Mesenteric fat pad (tissue), 1 donor: ENCODE data around the gene SAMD4A. TPM values are rescaled to one million over a fixed set of nuclear protein-coding genes. Genes with fewer than 3 reads are reported as not detected.

ENCODE experiments used
- DNase-seq: peaks from one replicate; pipeline ENCODE4 v3.0.0-alpha.2; 2020; ENCODE audit warnings: low spot score
- total RNA-seq: library from RNA; stranded (reverse); fragmentation: NEBNext Ultra II Directional; extraction: Animal tissue kit (Norgen Biotek cat#: 25700); gene quantifications from one replicate; pipeline ENCODE4 v1.2.1, GENCODE V29; 2021
- donor health status: DM: yes; HTN: yes; CAD: no.

Gene SAMD4A
- total RNA-seq, 1 donor from 2014 or later: 110 TPM

DNA sequence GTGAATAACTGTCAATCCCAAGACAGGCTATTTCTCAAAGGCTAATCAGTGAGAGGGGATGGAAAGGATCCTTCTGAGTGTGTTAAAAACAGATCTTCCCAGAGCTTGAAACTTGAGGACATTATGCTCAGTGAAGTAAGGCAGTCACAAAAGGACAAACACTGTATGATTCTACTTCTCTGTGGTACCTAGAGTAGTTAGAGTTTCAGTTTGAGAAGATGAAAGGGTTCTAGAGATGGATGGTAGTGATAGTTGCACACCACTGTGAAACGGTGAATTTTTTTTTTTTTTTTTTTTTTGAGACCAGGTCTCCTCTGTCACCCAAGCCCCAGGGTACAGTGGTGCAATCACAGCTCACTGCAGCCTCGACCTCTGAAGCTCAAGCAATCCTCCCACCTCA, 133.8 kb downstream of the SAMD4A start:
- DNase-seq: no peak

DNA sequence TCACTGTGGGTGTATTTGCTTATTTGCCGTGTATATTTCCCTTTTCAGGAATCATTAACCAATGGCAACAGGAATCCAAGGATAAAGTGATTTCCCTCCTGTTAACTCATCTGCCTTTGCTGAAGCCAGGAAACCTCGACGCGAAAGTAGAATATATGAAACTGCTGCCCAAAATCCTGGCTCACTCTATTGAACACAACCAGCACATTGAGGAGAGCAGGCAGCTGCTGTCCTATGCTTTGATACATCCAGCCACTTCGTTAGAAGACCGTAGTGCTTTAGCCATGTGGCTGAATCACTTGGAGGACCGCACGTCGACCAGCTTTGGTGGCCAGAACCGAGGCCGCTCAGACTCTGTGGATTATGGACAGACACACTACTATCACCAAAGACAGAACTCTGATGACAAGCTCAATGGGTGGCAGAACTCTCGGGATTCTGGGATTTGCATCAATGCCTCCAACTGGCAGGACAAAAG, 135.1 kb downstream of the SAMD4A start:
- no peak for DNase-seq

DNA sequence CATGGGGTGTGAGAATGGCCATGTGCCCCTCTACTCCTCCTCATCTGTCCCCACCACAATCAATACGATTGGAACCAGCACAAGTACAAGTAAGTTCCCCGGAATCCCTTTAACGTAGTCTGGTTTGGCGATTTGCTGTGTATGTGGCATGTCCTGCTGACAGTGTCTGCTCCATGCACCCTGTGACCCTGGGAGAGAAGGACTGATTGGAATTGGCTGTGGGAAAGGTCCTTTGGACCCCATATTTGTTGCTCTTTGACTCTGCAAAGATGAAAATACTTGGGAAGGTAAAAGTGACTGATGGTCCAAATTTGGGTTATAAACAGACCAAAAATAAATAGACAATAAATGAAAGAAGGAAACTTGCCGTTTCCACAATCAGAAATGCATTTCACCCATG, 135.6 kb downstream of the SAMD4A start:
- DNase-seq: no peak

DNA sequence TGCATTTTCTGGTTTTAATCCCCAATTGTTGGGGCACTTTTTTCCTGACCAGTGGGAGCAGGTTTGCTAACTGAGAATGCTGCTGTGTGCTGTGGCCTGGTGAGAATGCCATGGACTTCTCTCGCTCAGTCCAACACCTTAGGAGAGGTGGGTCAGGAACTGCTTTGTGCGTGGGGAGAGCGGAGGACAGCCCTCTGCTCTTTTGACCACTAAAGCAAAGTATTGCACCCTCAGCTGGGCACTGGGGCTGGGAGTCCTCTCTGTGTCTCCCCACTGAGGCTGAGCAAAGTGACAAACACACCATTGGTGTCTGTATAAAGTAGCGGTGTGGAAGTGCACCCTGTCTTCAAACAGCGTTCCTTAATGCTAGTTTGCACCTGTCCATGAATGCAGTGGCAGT, 136.2 kb downstream of the SAMD4A start:
- DNase-seq: no peak

DNA sequence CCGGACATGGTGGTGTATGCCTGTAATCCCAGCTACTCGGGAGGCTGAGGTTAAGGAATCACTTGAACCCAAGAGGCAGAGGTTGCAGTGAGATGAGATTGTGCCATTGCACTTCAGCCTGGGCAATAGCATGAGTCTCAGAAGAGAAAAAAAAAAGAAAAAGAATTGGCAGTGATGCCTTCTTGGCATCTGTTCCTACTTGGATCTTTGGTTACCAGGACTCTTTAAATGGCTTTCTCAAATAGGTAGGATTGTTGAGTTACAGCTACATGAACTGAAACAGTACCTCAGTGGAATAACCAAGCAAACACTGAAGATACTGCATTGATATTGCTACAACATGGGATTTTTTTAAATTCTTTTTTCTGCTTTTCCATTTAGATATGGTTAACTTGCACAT, 136.8 kb downstream of the SAMD4A start:
- no peak for DNase-seq

DNA sequence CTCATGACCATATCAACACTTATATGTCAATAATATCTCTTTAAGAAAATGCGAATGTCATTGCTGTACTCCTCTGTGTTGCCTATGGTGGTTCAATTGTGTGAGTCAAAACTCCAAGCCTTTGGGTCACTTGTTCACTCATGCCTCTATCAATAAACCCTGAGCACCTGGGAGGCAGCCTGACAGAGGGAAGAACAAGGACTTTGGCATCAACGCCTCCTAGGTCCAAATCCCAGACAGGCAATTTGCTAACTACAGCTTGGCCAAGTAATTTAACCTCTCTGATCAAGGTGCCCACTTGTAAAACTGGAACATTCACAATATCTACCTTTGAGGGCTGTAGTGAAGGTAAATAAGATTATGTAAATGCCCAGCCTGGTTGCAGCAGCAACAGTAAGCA, 137.8 kb downstream of the SAMD4A start:
- no peak for DNase-seq

DNA sequence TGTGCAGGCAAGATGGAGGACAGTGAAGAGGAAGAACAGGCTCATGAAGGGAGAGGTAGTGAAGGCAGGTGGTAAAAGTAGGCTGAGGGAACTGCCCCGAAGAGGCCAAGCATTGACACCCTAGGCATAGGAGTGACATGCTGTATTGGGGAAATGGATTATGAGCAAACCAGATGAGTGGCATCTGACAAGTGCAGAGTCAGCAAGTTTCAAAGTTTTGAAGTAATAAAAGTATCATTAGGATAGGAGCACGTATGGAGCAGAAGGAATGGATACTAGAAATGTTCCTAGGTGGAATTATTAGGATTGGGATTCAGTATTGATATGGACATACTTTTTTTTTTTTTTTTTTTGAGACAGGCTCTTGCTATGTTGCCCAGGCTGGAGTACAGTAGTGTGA, 139.8 kb downstream of the SAMD4A start:
- DNase-seq: no peak

DNA sequence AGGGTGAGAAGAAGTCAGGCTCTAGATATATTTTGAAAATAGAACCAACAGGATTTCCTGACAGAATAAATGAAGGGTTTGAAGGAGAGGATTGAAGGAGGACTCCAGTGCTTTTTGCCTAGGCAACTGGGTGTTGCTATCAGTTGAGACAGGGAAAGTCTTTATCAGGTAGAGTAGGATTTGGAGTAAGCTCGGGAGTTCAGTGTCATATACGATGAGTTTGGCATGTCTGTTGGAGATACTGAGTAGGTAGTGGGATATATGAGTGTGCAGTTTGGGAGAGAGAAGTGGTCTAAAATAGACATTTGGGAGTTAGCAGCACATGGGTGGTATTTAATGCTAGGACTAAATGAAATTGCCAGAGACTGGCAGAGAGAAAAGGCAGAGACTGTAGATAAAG, 141.2 kb downstream of the SAMD4A start:
- no peak for DNase-seq

DNA sequence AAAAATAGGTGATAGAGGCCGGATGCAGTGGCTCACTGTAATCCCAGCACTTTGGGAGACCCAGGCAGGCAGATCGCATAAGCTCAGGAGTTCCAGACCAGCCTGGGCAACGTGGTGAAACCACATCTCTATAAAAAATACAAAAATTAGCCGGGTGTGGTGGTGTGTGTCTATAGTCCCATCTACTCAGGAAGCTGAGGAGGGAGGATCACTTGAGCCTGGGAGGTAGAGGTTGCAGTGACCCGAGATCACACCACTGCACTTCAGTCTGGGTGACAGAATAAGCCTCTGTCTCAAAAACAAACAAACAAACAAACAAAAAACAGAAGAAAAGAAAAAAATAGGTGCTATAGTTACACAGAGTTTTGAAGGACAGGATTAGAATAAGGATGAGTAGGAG, 142.1 kb downstream of the SAMD4A start:
- no peak for DNase-seq

DNA sequence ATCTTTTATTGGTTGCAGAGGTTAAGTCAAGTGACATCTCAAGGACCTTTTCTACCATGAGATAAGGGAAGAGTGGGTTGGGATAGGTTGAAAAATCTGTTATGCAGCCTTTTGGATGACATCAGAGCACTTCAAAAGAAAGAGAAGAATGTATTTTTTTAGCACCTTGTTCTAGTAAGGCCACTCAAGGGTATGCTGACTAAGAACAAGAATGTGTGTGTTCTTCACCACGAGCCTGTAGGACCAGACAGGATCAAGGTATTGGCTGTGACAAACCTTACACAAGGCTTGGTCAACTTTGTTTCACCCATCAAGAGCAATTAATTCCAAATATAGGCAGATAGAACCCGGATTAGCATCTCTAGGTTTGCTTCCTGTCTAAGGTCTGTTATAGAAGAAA, 142.5 kb downstream of the SAMD4A start:
- DNase-seq: no peak

DNA sequence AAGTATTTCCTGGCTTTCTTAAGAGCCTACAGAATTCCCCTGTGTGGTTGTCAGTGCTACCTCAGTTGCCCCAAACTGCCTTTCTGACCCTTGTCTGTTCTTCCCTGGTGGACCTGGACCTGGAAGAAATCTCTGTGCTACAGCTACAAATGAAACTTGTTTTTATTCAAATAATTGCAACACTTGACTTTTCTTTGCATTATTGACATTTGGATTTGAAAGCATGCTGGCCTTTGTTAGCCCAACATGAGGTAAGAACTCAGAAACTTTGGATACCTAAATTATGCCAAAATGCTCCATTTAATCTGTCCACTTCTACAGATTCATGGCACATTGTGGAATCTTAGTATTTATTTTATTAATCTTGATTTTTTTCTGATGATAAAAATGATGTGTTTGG, 142.9 kb downstream of the SAMD4A start:
- DNase-seq: no peak

DNA sequence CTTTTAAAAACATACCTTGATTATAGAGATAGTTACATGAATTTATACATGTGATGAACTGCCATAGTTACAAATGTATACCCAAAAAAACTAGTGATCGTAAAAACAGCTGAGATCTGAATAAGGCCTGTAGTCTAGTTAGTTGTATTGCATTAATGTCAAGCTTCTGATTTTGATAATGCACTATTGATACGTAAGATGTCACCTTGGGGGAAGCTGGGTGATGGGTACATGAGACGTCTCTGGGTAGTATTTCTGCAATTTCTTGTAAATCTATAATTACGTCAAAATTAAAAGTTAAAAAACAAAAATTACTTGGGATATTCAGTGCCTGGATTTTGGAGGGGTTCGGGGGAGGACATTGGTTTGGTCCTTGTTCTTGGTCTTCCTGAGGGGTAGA, 144.4 kb downstream of the SAMD4A start:
- DNase-seq: no peak

DNA sequence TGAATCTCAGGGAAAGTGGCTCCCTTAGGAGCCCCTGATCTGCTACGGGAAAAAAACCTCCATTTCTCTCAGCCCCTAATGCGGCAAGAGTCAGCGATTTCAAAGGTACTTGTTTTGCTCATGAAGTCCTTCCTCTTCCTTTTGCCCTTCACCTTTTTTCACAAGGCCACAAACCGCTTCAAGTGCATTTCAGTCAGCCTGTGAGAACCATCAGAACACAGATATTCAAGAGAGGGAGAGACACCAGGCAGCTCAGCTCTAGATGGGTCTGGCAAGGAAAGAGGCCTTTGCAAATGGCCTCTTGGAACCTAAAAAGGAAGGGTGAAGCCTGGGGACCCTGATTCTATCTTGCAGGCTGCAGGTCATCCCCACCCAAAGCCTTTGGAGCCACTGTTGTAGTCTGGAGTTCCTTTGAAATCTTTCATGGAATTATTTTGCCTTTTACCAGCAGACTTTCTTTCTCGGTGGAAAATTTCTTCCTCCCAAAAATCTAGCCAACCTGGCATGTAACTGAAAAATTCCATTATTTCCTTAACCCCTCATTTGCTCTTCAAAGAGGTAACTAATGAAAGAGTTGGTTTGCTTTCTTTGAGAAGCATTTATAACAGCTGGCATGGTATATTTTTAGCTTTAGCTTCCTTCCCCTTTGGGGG, 145.0 kb downstream of the SAMD4A start:
- no peak for DNase-seq

DNA sequence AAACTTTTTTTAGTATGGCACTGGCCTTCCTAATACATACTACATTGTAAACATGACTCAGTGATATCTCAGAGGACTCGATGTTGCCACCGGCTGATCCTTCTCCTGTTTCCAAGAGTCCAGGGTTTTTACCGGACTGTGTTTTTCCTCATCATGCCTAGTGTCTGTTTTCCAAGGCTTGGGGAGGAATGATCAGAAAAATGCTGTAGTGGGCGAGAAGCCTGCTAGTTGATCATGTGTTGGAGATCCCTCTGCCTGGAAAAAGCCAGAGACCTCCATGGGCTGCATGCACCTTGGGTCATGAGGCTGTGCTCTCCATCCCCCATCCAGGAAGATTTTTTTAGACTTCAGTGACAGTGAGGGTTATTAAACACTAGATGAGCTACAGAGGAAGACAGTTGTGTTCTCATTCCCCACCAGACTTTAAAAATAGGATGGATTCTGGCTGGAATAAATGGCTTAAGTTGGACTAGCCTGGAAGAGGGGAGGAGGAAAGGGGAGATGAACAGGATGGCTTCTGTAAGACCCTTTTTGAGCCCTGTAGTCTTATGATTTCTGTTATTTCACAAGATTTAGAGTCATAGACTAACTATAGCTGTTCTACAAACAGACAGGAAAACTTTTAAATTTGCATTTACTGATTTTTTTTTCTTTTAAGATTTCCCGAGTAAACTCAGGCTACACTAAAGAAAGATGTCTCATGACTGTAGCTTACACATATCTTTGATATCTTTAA, 145.7 kb downstream of the SAMD4A start:
- DNase-seq: no peak

DNA sequence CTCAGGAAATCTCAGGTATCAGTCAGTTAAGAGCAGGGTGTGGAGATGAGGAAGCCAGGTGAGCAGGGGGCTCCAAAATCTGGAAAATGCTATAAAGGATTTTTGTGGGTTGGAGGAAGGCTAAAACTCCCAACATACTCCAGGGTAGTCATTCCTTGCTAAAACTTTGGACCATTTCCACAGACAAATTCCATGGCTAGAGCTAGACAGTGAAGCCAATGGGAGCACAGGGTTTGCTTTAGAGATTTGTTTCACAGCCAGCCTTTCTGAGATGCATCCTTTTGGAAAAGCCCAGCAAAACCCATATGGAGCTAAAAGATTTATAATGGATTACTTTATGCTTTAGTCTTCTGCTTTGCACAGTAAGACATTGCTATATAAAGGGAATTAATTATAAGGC, 146.5 kb downstream of the SAMD4A start:
- DNase-seq: no peak

DNA sequence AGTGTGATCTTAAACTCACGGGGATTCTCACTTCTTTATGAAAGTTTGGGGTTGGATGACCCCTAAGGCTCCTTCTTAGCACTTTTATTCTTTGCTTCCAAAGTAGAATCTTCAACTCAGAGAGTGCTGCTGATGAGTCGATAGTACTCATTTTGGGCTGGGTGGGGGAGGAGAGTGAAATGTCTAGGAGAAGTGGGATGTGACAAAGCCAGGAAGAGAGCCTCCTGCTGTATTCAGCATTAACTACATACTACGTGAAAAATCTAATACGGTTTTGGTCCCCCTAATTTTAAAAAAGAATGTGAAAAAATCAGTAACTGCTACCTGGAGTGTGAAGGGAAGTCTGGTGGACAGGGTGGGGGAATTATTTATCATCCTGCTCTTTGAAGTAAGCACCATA, 148.3 kb downstream of the SAMD4A start:
- no peak for DNase-seq

DNA sequence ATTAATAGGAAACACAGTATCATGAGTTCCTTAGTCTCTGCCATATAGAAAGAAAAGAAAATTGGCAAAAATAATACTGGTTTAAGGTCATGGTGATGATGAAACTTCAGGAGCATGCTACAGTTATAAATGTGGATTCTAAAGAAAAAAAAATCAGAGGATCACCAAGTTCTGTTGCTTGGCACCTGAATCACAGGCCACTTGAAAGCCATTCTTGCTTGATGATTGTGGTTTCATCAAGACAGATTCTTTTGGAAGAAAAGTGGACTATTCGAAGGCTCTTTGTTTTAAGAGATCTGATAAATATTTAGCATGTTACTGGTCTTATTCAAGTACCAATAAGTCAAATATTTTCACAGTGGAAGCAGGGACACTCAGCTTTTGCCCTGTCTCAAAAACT, 148.9 kb downstream of the SAMD4A start:
- DNase-seq: no peak

DNA sequence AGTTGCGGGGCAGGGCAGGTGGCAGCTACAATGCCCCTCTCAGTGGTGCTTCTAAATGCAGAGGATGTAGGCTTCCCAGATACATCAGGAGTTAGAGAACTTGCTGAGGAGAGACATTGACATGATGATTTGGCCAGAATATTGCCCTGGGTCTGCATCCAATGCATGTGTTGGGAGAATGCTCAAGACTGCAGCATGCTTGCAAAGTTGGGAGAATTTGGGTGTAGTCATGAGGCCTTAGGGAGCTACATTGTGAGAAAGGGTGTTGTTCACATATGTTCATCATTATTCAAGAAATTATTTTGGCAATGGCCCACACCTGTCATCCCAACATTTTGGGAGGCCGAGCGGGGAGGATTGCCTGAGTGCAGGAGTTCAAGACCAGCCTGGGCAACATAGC, 149.9 kb downstream of the SAMD4A start:
- DNase-seq: no peak

DNA sequence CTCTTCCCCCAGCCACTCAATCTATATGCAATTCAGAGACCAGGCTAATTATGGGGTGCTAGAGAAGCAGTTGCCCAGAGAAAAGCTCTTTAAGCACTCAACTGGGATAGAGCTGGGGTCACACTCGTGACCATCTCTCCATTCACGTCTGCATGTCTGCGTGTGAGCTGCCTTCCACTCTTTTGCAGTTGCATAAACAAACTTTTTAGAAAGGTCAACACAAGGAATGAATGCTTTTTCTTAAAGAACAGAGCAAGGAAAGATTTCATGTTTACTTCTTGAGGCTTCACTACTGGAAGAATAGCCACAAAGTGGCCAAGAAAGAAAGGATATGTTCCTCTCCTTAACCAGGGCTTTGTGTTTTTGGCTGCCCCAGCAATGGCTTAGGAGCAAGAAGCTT, 151.1 kb downstream of the SAMD4A start:
- DNase-seq: no peak

DNA sequence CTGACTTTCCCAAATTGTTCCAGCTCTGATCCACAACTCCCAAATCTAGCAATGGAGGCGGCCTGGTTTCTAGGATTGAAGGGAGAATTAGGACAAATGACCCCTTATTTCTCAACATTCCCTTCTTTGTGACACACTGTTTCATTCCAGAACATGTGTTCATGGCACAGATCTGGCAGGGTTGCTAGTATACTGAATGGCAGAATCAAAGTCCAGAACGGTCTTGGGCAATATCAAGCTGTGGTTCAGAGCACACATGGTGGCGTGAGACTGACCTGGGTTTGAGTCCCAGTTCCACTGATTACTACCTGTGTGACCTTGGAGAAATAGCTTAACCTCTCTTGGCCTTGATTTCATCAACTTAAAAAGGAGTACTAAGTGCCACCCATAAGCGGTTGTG, 152.5 kb downstream of the SAMD4A start:
- DNase-seq: no peak

DNA sequence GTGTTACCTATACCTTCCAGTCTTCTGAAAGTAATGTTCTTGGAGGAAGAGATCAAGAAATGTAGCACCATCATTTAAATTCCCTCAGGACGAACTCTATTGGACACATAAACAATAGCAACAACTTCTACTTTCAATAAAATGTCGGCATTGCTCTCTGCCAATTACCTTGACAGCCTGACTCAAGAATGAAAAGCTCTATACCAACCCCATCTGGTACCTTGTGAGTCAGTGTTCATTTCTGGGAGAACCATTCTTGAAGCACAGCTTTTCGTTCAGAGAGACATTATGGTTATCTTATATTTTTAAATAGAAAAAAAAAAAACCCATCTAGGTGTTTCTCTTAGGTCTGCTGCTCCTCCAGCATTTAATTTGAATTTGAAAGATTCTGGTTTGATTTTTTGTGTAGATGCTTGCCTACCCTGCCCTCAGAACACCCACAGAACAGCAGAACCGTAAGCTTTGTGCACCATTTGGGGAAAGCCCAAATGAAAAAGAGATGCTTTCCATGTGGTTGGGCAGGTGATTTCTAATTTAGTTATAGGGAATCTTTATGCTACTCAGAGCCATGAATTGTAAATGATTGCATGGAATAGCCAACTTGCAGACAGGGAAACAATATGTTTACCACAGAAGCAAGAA, 156.0 kb downstream of the SAMD4A start:
- no peak for DNase-seq

DNA sequence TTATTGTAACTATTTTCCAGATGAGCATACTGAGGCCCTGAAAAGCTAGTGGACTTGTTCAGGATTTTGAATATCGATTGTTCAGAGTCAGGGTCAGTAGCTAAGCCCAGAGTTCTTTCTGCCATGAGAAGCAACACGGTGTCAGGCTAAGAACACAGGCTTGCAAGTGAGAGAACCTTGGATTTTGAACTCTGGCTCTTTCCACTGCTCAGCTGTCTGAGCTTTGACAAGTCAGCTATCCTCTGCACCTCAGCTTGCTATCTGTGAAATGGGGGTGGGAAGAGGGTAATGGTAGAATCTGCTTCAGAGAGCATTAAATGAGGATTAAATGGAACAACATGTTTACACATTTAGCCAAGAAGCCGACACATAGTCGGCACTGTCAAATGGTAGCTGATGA, 157.2 kb downstream of the SAMD4A start:
- no peak for DNase-seq
